SK-N-SH (cell line): ENCODE data around the gene KCNJ10. TPM values are rescaled to one million over a fixed set of nuclear protein-coding genes. Genes with fewer than 3 reads are reported as not detected.

Experiments used
- CTCF ChIA-PET: fragments of 300-600, 350-600 bp; formaldehyde crosslinking; extraction: SDS; loops from one replicate; lab custom pipeline; 2021; lab: Yijun Ruan, JAX
- POLR2A ChIA-PET: fragments of 350-600 bp; sonication (Branson Sonifier 250); formaldehyde crosslinking; extraction: SDS; loops from one replicate; lab custom pipeline; 2020; ENCODE audit warnings: antibody characterized with exemption, inconsistent platforms; lab: Yijun Ruan, JAX
- DNase-seq: peaks from one replicate; pipeline ENCODE4 v3.0.0; 2012
- H2AFZ ChIP-seq: fragments of 200-600 bp; sonication (generic); 2 replicates; pipeline ENCODE4 v1.8.1; 2016; ENCODE audit warnings: antibody characterized with exemption, mild to moderate bottlenecking, low read depth
- H3F3A ChIP-seq: fragments of 200-600 bp; sonication (generic); replicated peaks from 2 replicates; pipeline ENCODE3; 2016; ENCODE audit warnings: antibody characterized with exemption, mild to moderate bottlenecking; ENCODE audit not compliant: insufficient read depth
- H3K27ac ChIP-seq, 2 experiments: fragments of 200-500 bp in 1 of 2; fragments of 200-600 bp in 1 of 2; sonication (Bioruptor generic) in 1 of 2; sonication (generic), shearing (Covaris generic) in 1 of 2; 2 replicates each; pipeline versions ENCODE4 v1.5.1 to v1.6.1; 2014 to 2016; ENCODE audit warnings: low read depth in 2 of 2, inconsistent platforms in 1 of 2, low read length in 1 of 2, mild to moderate bottlenecking in 1 of 2, mixed read lengths in 1 of 2
- H3K27me3 ChIP-seq: fragments of 200-600 bp; sonication (generic), shearing (Covaris generic); 2 replicates; pipeline ENCODE4 v1.6.1; 2016; ENCODE audit warnings: mixed run types; ENCODE audit not compliant: insufficient read depth
- H3K36me3 ChIP-seq, 2 experiments: fragments of 200-500 bp in 1 of 2; fragments of 200-600 bp in 1 of 2; sonication (Bioruptor generic) in 1 of 2; sonication (generic) in 1 of 2; replicated peaks in 1 of 2; 2 replicates each; pipeline versions ENCODE3 to v1.5.1; 2014 to 2016; ENCODE audit warnings: low read length in 1 of 2, mild to moderate bottlenecking in 1 of 2; ENCODE audit not compliant: insufficient read depth in 2 of 2, control insufficient read depth in 1 of 2
- H3K4me1 ChIP-seq, 2 experiments: fragments of 200-500 bp in 1 of 2; fragments of 200-600 bp in 1 of 2; sonication (Bioruptor generic) in 1 of 2; sonication (generic), shearing (Covaris generic) in 1 of 2; 2 replicates each; pipeline versions ENCODE4 v1.5.1 to v1.6.1; 2014 to 2016; ENCODE audit warnings: low read depth in 1 of 2, low read length in 1 of 2, mixed run types in 1 of 2; ENCODE audit not compliant: insufficient read depth in 2 of 2, control insufficient read depth in 1 of 2
- H3K4me2 ChIP-seq: fragments of 200-600 bp; sonication (generic), shearing (Covaris generic); 2 replicates; pipeline ENCODE4 v1.6.1; 2017; ENCODE audit warnings: mixed run types
- H3K4me3 ChIP-seq, 2 experiments: fragments of 200-500 bp in 1 of 2; fragments of 200-600 bp in 1 of 2; sonication (Bioruptor generic) in 1 of 2; sonication (generic), shearing (Covaris generic) in 1 of 2; 2 replicates each; pipeline versions ENCODE4 v1.5.1 to v1.8.1; 2014 to 2016; ENCODE audit warnings: low read depth in 2 of 2, inconsistent platforms in 1 of 2, low read length in 1 of 2, mild to moderate bottlenecking in 1 of 2, mixed read lengths in 1 of 2, moderate library complexity in 1 of 2
- H3K79me2 ChIP-seq: fragments of 200-600 bp; sonication (generic); 2 replicates; pipeline ENCODE4 v1.8.1; 2017; ENCODE audit warnings: mild to moderate bottlenecking; ENCODE audit not compliant: insufficient read depth
- H3K9ac ChIP-seq: fragments of 200-600 bp; sonication (generic); 2 replicates; pipeline ENCODE4 v1.6.1; 2017; ENCODE audit warnings: mixed run types
- H3K9me2 ChIP-seq: fragments of 200-600 bp; sonication (generic); 2 replicates; pipeline ENCODE4 v1.6.1; 2017; ENCODE audit warnings: mixed run types
- H3K9me3 ChIP-seq: fragments of 200-600 bp; sonication (generic); 2 replicates; pipeline ENCODE4 v1.6.1; 2017; ENCODE audit warnings: mixed run types, mild to moderate bottlenecking, moderate library complexity
- H4K20me1 ChIP-seq: fragments of 200-600 bp; sonication (generic); 2 replicates; pipeline ENCODE4 v1.6.1; 2017; ENCODE audit warnings: mild to moderate bottlenecking, mixed run types; ENCODE audit not compliant: insufficient read depth
- CHD2 ChIP-seq: fragments of 150-350 bp; IDR thresholded peaks from 2 replicates; pipeline ENCODE4 v1.6.1; 2018; ENCODE audit warnings: low read length; ENCODE audit not compliant: partially characterized antibody
- CTCF ChIP-seq: fragments of 200-600 bp; sonication (generic); IDR thresholded peaks from 2 replicates; pipeline ENCODE4 v1.6.1; 2017; ENCODE audit warnings: antibody characterized with exemption, mild to moderate bottlenecking, moderate library complexity
- FOSL2 ChIP-seq: IDR thresholded peaks from 2 replicates; pipeline ENCODE4 v1.4.0; 2012; ENCODE audit warnings: low read depth, mild to moderate bottlenecking, moderate library complexity, borderline replicate concordance
- YY1 ChIP-seq: IDR thresholded peaks from 2 replicates; pipeline ENCODE4 v1.4.0; 2012; ENCODE audit warnings: low read depth, mild to moderate bottlenecking
- WGBS: methylation state at CpG from one replicate; pipeline ENCODE4 v1.1.6; 2017; ENCODE audit warnings: low lambda C conversion rate; 5-methylcytosine and 5-hydroxymethylcytosine counted together
- polyA plus RNA-seq, 3 experiments: library from polyadenylated mRNA; depleted of rRNA; stranded (reverse); fragments of >200 nt; gene quantifications; 2 replicates each; pipeline ENCODE4 v1.2.3, GENCODE V29; 2012

Gene KCNJ10
- polyA plus RNA-seq, 1 of the 3 experiments (the other 2 are of a cell fraction), result not detected

- H3K36me3 ChIP-seq, result no peaks in the 10 kb centered on the region
- no peak overlapping the region for H3K27ac ChIP-seq
- no peak overlapping the region for H2AFZ ChIP-seq
- H4K20me1 ChIP-seq, result no peaks in the 10 kb centered on the region
- no peaks in the 10 kb centered on the region for H3F3A ChIP-seq
- H3K79me2 ChIP-seq, result no peaks in the 10 kb centered on the region
- TF ChIP-seq CHD2, result no peak
- TF ChIP-seq FOSL2, result no peak
- TF ChIP-seq, all 33 proteins: peak for 0
- Histone ChIP-seq H3K9ac (no peak overlapping the region), H3K4me3 (no peak overlapping the region), H3K27me3 (peaks cover 59% of the 10 kb centered on the region), H3K4me1 (peaks cover 0 to 9% of the 10 kb centered on the region in 2 experiments; a peak in 1 of 4 replicates), H3K4me2 (no peak overlapping the region), H3K9me2 (no peaks in the 10 kb centered on the region), H3K9me3 (no peaks in the 10 kb centered on the region)
- no peak for DNase-seq
- 48% methylated on average over 6 of the region's 6 CpGs for WGBS
- POLR2A ChIA-PET, result no interaction called here
- CTCF ChIA-PET, result interaction anchor here (1.0 to 10.7 kb wide), 11 partner anchors 10 to 185 kb away, joined by 3 to 74 read pairs (median 6); partner anchors contain the start of gene KCNJ9
These were observed 2.9 kb downstream of the KCNJ10 start for GRCh38 chr1:160066829-160067745.

- H3K27ac ChIP-seq, result no peak overlapping the region
- CTCF ChIA-PET, result interaction anchor here (0.6 to 2.8 kb wide), 4 partner anchors 13 to 129 kb away, joined by 3 to 24 read pairs (median 11); no protein-coding TSS in a partner anchor
- DNase-seq, result no peak
These were observed 5.2 kb downstream of the KCNJ10 start for GRCh38 chr1:160064746-160065145.

More at GRCh38 chr1:160064746-160065145, 5.2 kb downstream of the KCNJ10 start:
- H3K9ac ChIP-seq, result no peak overlapping the region
- no peaks in the 10 kb centered on the region for H3K36me3 ChIP-seq
- no peak overlapping the region for H3K4me3 ChIP-seq
- H3K9me3 ChIP-seq, result no peaks in the 10 kb centered on the region
- POLR2A ChIA-PET, result no interaction called here
- peaks cover 0 to 12% of the 10 kb centered on the region in 2 experiments; a peak in 1 of 4 replicates for H3K4me1 ChIP-seq
- no peaks in the 10 kb centered on the region for H3K9me2 ChIP-seq
- WGBS, result 27% methylated on average over 1 of the region's 3 CpGs
- H3K4me2 ChIP-seq, result no peak overlapping the region
- H3K79me2 ChIP-seq, result no peaks in the 10 kb centered on the region
- H2AFZ ChIP-seq, result no peak overlapping the region
- TF ChIP-seq CTCF (no peak), YY1 (no peak), CHD2 (no peak)
- peaks cover 51% of the 10 kb centered on the region for H3K27me3 ChIP-seq
- H4K20me1 ChIP-seq, result no peaks in the 10 kb centered on the region
- no peaks in the 10 kb centered on the region for H3F3A ChIP-seq
